C4-2B (cell line): Measurements from ENCODE around the gene OTULIN.
A peak's percentile ranks its signal among the peaks of the same experiment; 100 is the strongest.

ENCODE experiments used
- H3K27ac ChIP-seq: fragments of 450-650 bp; 2 replicates; pipeline ENCODE4 v1.5.1; 2017
- CTCF ChIP-seq: fragments of 450-650 bp; conservative IDR thresholded peaks from 2 replicates; pipeline ENCODE4 v1.5.1; 2017; ENCODE audit warnings: mild to moderate bottlenecking
- ZFX ChIP-seq: fragments of 450-650 bp; IDR thresholded peaks from 2 replicates; pipeline ENCODE4 v1.6.1; 2017

The OTULIN gene

GRCh38 chr5:14664270-14665100, at the start of gene OTULIN:
Gene OTULIN, plus strand, starts transcription at chr5:14664718. Its CDS starts 108 bp downstream, at chr5:14664826.
- TF ChIP-seq CTCF (no peak), ZFX (peak; percentile 52)
- peak within 1 kb of the TSS; percentile 90 for H3K27ac ChIP-seq

GRCh38 chr5:14615365-14615764, 49.2 kb upstream of the OTULIN start:
- no peak overlapping the region for H3K27ac ChIP-seq
- TF ChIP-seq CTCF (no peak), ZFX (no peak)

- TF ChIP-seq ZFX (no peak), CTCF (no peak)
- H3K27ac ChIP-seq: no peak overlapping the region
Measured at GRCh38 chr5:14617441-14617840, 47.1 kb upstream of the OTULIN start.

- no peak for TF ChIP-seq ZFX
- no peak for TF ChIP-seq CTCF
Measured at GRCh38 chr5:14627270-14627669, 37.2 kb upstream of the OTULIN start.

GRCh38 chr5:14628346-14628745, 36.2 kb upstream of the OTULIN start:
- no peak for TF ChIP-seq CTCF
- no peak for TF ChIP-seq ZFX
- no peak overlapping the region for H3K27ac ChIP-seq

More at GRCh38 chr5:14627270-14627669, 37.2 kb upstream of the OTULIN start:
- no peak overlapping the region for H3K27ac ChIP-seq

GRCh38 chr5:14630671-14631070, 33.8 kb upstream of the OTULIN start:
- TF ChIP-seq ZFX (no peak), CTCF (no peak)

GRCh38 chr5:14635656-14636055, 28.9 kb upstream of the OTULIN start:
- H3K27ac ChIP-seq: no peak overlapping the region
- TF ChIP-seq CTCF (no peak), ZFX (no peak)

More at GRCh38 chr5:14630671-14631070, 33.8 kb upstream of the OTULIN start:
- H3K27ac ChIP-seq: no peak overlapping the region
